ENCODE data around the gene B4GALNT4. TPM values are rescaled to one million over a fixed set of nuclear protein-coding genes. Genes with fewer than 3 reads are reported as not detected.

Gene B4GALNT4
- total RNA-seq, 2 donors from 2014 or later: 1.6 to 2.0 TPM

GRCh38 chr11:376531-377173 lies 7.4 kb downstream of the B4GALNT4 start:
- intact Hi-C loops (cut with DNase I): no loop called here
- no peak overlapping the region for H3K4me3 ChIP-seq
- H3K9ac ChIP-seq (ENCODE audit: low read depth in 2 of 2, low read length in 2 of 2): no peak overlapping the region
- no peak for DNase-seq
- no peaks in the 10 kb centered on the region for H3K27me3 ChIP-seq
- no peaks in the 10 kb centered on the region for H3K36me3 ChIP-seq
- H3K9me3 ChIP-seq: no peaks in the 10 kb centered on the region
- TF ChIP-seq, protein P1, sequence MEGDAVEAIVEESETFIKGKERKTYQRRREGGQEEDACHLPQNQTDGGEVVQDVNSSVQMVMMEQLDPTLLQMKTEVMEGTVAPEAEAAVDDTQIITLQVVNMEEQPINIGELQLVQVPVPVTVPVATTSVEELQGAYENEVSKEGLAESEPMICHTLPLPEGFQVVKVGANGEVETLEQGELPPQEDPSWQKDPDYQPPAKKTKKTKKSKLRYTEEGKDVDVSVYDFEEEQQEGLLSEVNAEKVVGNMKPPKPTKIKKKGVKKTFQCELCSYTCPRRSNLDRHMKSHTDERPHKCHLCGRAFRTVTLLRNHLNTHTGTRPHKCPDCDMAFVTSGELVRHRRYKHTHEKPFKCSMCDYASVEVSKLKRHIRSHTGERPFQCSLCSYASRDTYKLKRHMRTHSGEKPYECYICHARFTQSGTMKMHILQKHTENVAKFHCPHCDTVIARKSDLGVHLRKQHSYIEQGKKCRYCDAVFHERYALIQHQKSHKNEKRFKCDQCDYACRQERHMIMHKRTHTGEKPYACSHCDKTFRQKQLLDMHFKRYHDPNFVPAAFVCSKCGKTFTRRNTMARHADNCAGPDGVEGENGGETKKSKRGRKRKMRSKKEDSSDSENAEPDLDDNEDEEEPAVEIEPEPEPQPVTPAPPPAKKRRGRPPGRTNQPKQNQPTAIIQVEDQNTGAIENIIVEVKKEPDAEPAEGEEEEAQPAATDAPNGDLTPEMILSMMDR (IDR thresholded peaks at IDR 0.05): no peak
- H3K4me1 ChIP-seq: no peaks in the 10 kb centered on the region
- no peak overlapping the region for H3K27ac ChIP-seq

GRCh38 chr11:377174-377865 lies 8.0 kb downstream of the B4GALNT4 start:
- H3K4me1 ChIP-seq: no peaks in the 10 kb centered on the region
- no peaks in the 10 kb centered on the region for H3K36me3 ChIP-seq
- no peaks in the 10 kb centered on the region for H3K9me3 ChIP-seq
- DNase-seq: no peak
- H3K27me3 ChIP-seq: no peaks in the 10 kb centered on the region
- H3K27ac ChIP-seq: no peak overlapping the region
- intact Hi-C loops (cut with DNase I): no loop called here
- H3K9ac ChIP-seq (ENCODE audit: low read depth in 2 of 2, low read length in 2 of 2): no peak overlapping the region
- no peak overlapping the region for H3K4me3 ChIP-seq
- TF ChIP-seq, protein P1 (IDR thresholded peaks at IDR 0.05): no peak

DNA sequence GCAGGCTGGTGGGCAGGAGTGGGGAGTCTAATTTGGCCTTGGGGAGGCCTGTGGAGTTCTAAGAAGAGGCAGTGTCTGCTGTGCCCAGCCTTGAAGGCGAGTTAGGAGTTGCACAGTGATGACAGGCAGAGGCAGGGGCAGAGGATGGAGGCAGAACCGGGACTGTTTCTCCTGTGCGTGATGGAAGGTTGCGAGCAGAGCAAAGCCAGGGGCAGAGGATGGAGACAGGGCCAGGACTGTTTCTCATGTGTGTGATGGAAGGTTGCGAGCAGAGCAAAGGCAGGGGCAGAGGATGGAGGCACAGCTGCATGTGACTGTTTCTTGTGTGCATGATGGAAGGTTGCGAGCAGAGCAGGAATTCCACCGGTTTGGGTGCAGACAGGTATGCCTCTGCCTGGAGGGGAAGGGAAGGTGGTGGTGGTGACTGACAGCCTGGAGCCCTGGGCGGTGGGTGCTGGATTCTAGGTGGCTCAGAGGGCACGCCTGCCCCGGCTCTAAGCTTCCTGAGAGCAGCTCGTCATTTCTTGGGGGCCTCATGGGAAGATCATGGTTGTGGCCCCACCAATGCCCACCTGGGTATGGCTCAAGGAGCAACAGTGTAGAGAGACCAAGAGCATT lies 8.7 kb downstream of the B4GALNT4 start:
- Histone ChIP-seq H3K36me3 (no peaks in the 10 kb centered on the region), H3K9ac (ENCODE audit: low read depth in 2 of 2, low read length in 2 of 2) (no peak overlapping the region), H3K27me3 (no peaks in the 10 kb centered on the region), H3K9me3 (no peaks in the 10 kb centered on the region), H3K27ac (no peak overlapping the region), H3K4me1 (no peaks in the 10 kb centered on the region), H3K4me3 (no peak overlapping the region)
- TF ChIP-seq, protein P1 (IDR thresholded peaks at IDR 0.05): no peak
- DNase-seq: no peak
- intact Hi-C loops (cut with DNase I): no loop called here

DNA sequence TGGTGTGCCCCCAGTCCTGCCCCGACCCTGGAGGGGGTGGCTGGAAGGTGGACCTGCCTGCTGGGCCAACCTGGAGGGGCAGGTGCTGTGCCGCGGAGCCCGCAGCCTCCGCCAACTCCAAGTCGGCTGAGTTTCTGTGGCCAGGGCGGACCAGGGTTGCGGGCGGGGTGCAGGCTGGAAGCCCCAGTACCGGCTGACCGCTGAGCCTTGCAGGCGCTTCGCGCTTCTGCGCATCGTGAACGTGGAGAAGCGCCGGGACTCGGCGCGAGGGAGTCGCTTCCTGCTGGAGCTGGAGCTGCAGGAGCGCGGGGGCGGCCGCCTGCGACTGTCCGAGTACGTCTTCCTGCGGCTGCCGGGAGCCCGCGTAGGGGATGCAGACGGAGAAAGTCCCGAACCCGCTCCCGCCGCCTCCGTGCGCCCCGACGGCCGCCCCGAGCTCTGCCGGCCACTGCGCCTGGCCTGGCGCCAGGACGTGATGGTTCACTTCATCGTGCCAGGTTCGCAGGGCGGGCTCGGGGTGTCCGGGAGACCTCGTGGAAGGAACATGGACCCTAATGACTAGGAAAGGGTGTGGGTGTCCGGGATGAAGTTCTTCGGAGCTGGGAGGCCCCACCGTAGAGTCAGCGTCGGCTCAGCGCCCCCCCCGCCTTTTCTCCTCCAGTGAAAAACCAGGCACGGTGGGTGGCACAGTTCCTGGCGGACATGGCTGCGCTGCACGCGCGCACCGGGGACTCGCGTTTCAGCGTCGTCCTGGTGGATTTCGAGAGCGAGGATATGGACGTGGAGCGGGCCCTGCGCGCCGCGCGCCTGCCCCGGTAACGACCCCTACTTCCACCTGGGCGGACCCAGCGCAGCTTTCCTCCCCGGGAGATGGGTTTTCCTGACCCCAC lies 10.2 kb downstream of the B4GALNT4 start:
- Histone ChIP-seq H3K36me3 (no peaks in the 10 kb centered on the region), H3K4me3 (no peak overlapping the region), H3K27me3 (no peaks in the 10 kb centered on the region), H3K9ac (ENCODE audit: low read depth in 2 of 2, low read length in 2 of 2) (no peak overlapping the region), H3K4me1 (no peaks in the 10 kb centered on the region), H3K27ac (no peak overlapping the region), H3K9me3 (no peaks in the 10 kb centered on the region)
- TF ChIP-seq, protein P1 (IDR thresholded peaks at IDR 0.05): no peak
- intact Hi-C loops (cut with DNase I): no loop called here
- no peak for DNase-seq

DNA sequence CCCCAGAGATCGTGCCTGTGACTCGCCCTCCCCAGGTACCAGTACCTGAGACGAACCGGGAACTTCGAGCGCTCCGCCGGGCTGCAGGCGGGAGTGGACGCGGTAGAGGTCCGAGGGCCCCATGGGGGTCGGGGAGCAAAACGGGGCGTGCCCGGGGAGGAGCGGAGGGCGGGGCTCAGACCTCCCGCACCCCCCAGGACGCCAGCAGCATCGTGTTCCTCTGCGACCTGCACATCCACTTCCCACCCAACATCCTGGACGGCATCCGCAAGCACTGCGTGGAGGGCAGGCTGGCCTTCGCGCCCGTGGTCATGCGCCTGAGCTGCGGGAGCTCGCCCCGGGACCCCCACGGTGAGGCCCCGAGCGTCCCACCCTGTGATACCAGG lies 10.8 kb downstream of the B4GALNT4 start:
- TF ChIP-seq, protein P1 (IDR thresholded peaks at IDR 0.05): no peak

More for the DNA sequence above, 10.8 kb downstream of the B4GALNT4 start:
- H3K27ac ChIP-seq: no peak overlapping the region
- no peaks in the 10 kb centered on the region for H3K9me3 ChIP-seq
- no peak overlapping the region for H3K4me3 ChIP-seq
- no peak for DNase-seq
- H3K27me3 ChIP-seq: no peaks in the 10 kb centered on the region
- H3K36me3 ChIP-seq: no peaks in the 10 kb centered on the region
- no peaks in the 10 kb centered on the region for H3K4me1 ChIP-seq
- intact Hi-C loops (cut with DNase I): no loop called here
- no peak overlapping the region for H3K9ac ChIP-seq (ENCODE audit: low read depth in 2 of 2, low read length in 2 of 2)
